Mononuclear cell (primary cell): ENCODE results near the gene ZNF324B. TPM values are rescaled to one million over a fixed set of nuclear protein-coding genes. Genes with fewer than 3 reads are reported as not detected.
"Not testable (repeated sequence)": the region's sequence is repeated elsewhere in the genome, so short reads cannot be mapped to it uniquely, and the experiment has no call there.

Experiments
- H3K27me3 ChIP-seq: 2 replicates; pipeline ENCODE4 v1.6.0; 2011; ENCODE audit warnings: low read length, control low read depth; ENCODE audit not compliant: insufficient read depth
- H3K4me1 ChIP-seq: 2 replicates; pipeline ENCODE4 v1.5.1; 2011; ENCODE audit warnings: mild to moderate bottlenecking, low read length, control low read depth; ENCODE audit not compliant: insufficient read depth
- H3K4me3 ChIP-seq: 2 replicates; pipeline ENCODE4 v1.5.1; 2011; ENCODE audit warnings: mild to moderate bottlenecking, low read length, moderate library complexity
- H3K9me3 ChIP-seq: 2 replicates; pipeline ENCODE4 v1.5.1; 2011; ENCODE audit warnings: low read depth, mild to moderate bottlenecking, control low read depth, low read length
- total RNA-seq: library from RNA; depleted of rRNA; stranded (reverse); fragments of >200 nt; gene quantifications from one replicate; pipeline ENCODE4 v1.2.3, GENCODE V29; 2012

ZNF324B gene
- total RNA-seq: 3.6 TPM

GRCh38 chr19:58451358-58452101 lies at the start of gene ZNF324B:
Gene ZNF324B, plus strand, starts transcription at chr19:58451622. Its CDS starts 2,080 bp downstream, at chr19:58453702.
- H3K4me3 ChIP-seq: peak within 1 kb of the TSS; percentile 71
- H3K4me1 ChIP-seq: peaks cover 6% of the 10 kb centered on the region

GRCh38 chr19:58401840-58402421 lies 49.5 kb upstream of the ZNF324B start:
- Histone ChIP-seq H3K9me3 (no peaks in the 10 kb centered on the region), H3K4me1 (peaks cover 17% of the 10 kb centered on the region), H3K27me3 (peaks cover 5% of the 10 kb centered on the region), H3K4me3 (peak overlapping the region; percentile 40)

More at GRCh38 chr19:58451358-58452101, at the start of gene ZNF324B:
- Histone ChIP-seq H3K9me3 (no peaks in the 10 kb centered on the region), H3K27me3 (peaks cover 3% of the 10 kb centered on the region)

- not testable (repeated sequence) for H3K9me3 ChIP-seq, H3K27me3 ChIP-seq, H3K4me3 ChIP-seq
- H3K4me1 ChIP-seq: peaks cover 31% of the 10 kb centered on the region
Observed at GRCh38 chr19:58403920-58404478, 47.4 kb upstream of the ZNF324B start.

- Histone ChIP-seq H3K4me3 (no peak overlapping the region), H3K4me1 (peaks cover 24% of the 10 kb centered on the region), H3K27me3 (no peaks in the 10 kb centered on the region), H3K9me3 (no peaks in the 10 kb centered on the region)
Observed at GRCh38 chr19:58406818-58407657, 44.4 kb upstream of the ZNF324B start.

- H3K27me3 ChIP-seq: no peaks in the 10 kb centered on the region
- peak overlapping the region; percentile 76 for H3K4me3 ChIP-seq
- no peaks in the 10 kb centered on the region for H3K9me3 ChIP-seq
- peaks cover 22% of the 10 kb centered on the region for H3K4me1 ChIP-seq
Observed at GRCh38 chr19:58407658-58408151, 43.7 kb upstream of the ZNF324B start.

- Histone ChIP-seq H3K4me3 (peak within 1 kb of the TSS; percentile 76), H3K27me3 (no peaks in the 10 kb centered on the region)
Observed at GRCh38 chr19:58408152-58409009, 43.0 kb upstream of the ZNF324B start, which contains the start of gene ZNF584. Gene ZNF584, plus strand, starts transcription at chr19:58408649. Its CDS starts 499 bp downstream, at chr19:58409148.

GRCh38 chr19:58409010-58409790 lies 42.2 kb upstream of the ZNF324B start:
- H3K27me3 ChIP-seq: no peaks in the 10 kb centered on the region
- peaks cover 22% of the 10 kb centered on the region for H3K4me1 ChIP-seq
- no peaks in the 10 kb centered on the region for H3K9me3 ChIP-seq
- H3K4me3 ChIP-seq: peak overlapping the region; percentile 76

More at GRCh38 chr19:58408152-58409009, 43.0 kb upstream of the ZNF324B start, which contains the start of gene ZNF584:
- Histone ChIP-seq H3K4me1 (peaks cover 22% of the 10 kb centered on the region), H3K9me3 (no peaks in the 10 kb centered on the region)

GRCh38 chr19:58416604-58417003 lies 34.8 kb upstream of the ZNF324B start:
- Histone ChIP-seq H3K4me1 (no peaks in the 10 kb centered on the region), H3K9me3 (no peaks in the 10 kb centered on the region), H3K27me3 (no peaks in the 10 kb centered on the region)

GRCh38 chr19:58417071-58417470 lies 34.4 kb upstream of the ZNF324B start:
- no peaks in the 10 kb centered on the region for H3K9me3 ChIP-seq
- no peaks in the 10 kb centered on the region for H3K27me3 ChIP-seq
- no peak overlapping the region for H3K4me3 ChIP-seq
- no peaks in the 10 kb centered on the region for H3K4me1 ChIP-seq

More at GRCh38 chr19:58416604-58417003, 34.8 kb upstream of the ZNF324B start:
- H3K4me3 ChIP-seq: no peak overlapping the region

- no peaks in the 10 kb centered on the region for H3K4me1 ChIP-seq
- peaks cover 43% of the 10 kb centered on the region for H3K9me3 ChIP-seq
- H3K27me3 ChIP-seq: no peaks in the 10 kb centered on the region
- no peak overlapping the region for H3K4me3 ChIP-seq
Observed at GRCh38 chr19:58428617-58429016, 22.8 kb upstream of the ZNF324B start.

GRCh38 chr19:58429745-58430144 lies 21.7 kb upstream of the ZNF324B start:
- no peaks in the 10 kb centered on the region for H3K4me1 ChIP-seq
- H3K9me3 ChIP-seq: peaks cover 55% of the 10 kb centered on the region
- no peak overlapping the region for H3K4me3 ChIP-seq
- H3K27me3 ChIP-seq: no peaks in the 10 kb centered on the region

- Histone ChIP-seq H3K27me3 (no peaks in the 10 kb centered on the region), H3K4me3 (no peak overlapping the region), H3K9me3 (peaks cover 58% of the 10 kb centered on the region), H3K4me1 (peaks cover 1% of the 10 kb centered on the region)
Observed at GRCh38 chr19:58434217-58434616, 17.2 kb upstream of the ZNF324B start.
